HG03565 (cell line): ENCODE data around the gene FHDC1.

Experiments used
- ATAC-seq: cut with Tn5 transposase; IDR thresholded peaks from one replicate; pipeline ENCODE4 v1.9.1; 2021; ENCODE audit warnings: mild to moderate bottlenecking, moderate library complexity; ENCODE audit not compliant: unreplicated experiment

The FHDC1 gene

DNA sequence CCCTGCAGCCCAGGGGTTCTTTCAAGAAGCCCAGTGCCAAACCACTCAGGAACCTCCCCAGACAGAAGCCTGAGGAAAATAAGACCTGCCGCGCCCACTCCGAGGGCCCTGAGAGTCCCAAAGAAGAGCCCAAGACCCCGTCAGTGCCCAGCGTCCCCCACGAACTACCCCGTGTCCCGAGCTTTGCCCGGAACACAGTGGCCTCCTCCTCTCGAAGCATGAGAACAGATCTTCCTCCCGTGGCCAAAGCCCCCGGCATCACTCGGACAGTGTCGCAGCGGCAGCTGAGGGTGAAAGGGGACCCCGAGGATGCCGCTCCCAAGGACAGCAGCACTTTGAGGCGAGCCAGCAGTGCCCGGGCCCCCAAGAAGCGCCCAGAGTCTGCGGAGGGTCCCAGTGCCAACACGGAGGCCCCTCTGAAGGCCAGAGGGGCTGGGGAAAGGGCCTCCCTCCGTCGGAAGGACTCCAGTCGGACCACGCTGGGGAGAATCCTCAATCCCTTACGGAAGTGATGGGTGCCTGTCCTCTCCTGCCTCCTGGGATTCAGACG is 40.2 kb downstream of the FHDC1 start:
- ATAC-seq: no peak

- no peak for ATAC-seq
Measured at GRCh38 chr4:152979731-152980330, 43.7 kb downstream of the FHDC1 start.

DNA sequence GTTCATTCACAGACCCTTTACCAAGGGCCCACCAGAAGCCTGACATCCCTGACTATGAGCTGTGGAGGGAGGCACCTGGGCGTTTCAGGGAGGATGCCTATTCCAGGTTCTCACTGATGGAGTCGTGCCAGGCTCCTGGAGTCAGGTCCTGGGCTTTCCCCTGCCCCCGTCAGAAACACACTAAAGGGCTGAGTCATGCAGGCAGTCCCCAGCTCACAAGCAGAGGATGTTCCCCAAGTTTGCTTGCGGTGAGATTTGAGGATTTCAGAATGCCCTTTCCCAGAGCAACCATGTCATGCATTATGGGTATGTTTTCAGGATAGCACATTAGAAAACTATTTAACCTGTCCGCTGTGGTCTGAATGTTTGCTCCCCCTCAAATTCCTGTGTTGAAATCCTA is 45.2 kb downstream of the FHDC1 start:
- ATAC-seq: no peak

DNA sequence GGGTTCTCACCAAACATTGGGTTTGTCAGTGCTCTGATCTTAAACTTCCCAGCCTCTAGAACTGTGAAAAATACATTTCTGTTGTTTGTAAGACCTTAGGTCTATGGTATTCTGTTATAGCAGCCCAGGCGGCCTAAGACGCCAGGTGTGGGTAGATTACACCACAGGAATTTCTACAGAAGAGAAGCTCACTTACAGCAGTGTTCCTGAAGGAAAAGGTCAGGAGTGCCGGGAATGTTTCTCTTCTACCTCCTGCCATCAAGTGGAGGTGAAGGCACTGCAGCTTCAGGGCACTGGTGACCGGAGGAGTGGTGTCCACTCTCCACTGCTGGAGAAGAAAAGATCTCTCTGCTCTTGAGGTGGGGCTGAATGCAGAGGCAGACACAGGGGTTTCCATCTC is 45.7 kb downstream of the FHDC1 start:
- ATAC-seq: no peak

DNA sequence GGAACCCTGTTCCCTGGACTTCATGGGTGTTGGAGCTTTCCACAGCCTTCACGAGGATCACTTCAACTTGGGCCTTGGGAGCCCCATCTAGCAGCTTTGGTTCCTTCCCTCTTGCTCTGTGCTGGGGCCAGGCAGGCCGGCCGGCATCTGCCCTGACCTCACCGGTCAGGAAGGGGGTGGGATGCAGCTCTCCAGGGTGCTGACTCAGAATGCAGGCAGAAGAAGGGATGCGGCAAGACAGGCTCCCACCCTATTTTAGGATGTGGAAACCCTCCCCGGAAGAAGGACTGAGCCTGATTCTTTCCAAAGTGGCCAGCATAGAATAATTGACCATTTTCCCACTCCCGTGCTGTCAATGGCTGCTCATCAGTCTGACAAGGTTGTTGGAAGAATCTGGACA is 47.1 kb downstream of the FHDC1 start:
- ATAC-seq: no peak

DNA sequence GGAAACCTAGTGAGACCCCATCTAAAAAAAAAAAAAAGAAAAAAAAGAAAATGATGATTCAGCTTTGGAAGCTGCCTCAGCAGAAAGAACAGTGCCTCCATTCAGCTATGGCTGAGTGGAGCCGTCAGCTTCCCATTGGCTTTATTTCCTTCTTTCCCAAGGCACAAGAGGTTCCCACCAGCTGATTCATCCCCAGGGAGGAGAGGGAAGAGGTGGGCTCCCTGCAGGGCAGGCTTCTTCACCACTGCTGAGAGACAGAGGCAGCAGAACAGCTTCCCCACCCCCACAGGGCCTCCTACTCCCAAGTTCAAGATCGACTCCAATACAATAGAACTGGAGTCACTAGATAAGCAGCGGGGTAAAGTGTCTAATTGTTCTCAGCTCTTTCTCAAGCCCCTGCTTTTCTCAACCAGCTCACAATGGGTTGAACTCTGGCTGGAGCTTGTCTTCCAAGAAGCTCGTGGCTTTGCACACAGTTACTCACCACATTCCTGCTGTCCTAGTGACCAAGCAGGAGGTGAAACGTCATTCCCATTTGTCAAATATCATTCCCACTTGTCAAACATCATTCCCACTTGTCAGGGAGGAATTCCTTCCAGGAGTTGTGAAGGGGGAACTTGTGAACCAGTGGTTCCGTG is 47.8 kb downstream of the FHDC1 start:
- no peak for ATAC-seq

DNA sequence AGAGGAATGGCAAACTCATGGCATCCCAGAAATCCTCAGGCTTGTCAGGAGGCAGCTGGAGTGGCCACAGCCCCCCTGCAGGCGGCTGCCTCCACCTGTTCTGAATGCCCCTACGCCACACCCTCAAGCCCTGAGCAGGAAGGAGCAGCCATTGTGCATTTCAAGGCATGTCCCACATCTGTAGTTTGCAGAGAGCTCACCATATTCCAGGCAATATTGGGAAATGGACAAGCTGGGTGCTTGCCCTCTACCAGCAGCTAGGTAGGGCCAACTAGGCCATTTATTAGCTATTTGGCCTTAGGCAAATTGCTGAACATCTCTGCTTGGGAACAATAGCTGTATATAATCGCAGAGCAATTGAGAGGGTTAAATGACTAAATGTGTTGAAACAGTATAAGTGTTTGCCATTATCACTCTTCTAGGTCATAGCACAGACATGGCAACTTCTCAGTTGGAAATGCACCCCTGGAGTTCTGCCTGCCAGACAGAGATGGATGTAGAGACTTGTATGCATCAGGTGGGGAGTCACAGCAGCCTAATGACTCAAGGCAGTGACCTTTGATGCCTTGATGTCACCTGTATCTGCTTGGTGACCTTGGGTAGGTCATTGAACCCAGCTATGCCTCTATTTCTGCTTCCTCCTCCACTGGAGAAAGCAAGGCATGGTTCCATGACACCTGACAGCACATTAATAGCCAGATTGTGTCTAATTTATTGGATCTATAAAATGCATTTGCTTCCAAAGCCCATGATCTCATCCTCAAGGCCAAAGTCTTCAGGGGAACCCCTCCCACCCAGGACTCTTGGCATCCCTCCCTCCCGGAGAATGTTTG is 52.8 kb downstream of the FHDC1 start:
- no peak for ATAC-seq

DNA sequence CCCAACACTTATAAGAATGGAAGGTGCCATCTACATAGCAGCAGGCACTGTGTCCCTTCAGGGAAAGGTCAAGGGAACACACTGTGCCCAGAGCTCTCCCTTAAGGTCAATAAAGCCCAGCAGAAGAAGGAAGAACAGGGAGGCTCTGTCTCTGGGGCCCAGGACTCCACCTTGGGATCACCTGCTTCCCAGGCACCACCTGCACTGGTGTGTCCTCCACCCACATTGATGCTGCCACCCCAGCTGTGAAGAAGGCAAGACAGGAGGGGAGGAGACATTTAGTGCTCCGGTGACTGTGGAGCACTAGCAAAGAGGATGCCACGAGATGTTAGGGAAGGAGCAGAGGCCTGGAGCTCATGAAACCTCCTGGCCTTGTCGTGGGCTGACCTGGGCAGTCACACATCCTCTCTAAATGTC is 53.4 kb downstream of the FHDC1 start:
- no peak for ATAC-seq

DNA sequence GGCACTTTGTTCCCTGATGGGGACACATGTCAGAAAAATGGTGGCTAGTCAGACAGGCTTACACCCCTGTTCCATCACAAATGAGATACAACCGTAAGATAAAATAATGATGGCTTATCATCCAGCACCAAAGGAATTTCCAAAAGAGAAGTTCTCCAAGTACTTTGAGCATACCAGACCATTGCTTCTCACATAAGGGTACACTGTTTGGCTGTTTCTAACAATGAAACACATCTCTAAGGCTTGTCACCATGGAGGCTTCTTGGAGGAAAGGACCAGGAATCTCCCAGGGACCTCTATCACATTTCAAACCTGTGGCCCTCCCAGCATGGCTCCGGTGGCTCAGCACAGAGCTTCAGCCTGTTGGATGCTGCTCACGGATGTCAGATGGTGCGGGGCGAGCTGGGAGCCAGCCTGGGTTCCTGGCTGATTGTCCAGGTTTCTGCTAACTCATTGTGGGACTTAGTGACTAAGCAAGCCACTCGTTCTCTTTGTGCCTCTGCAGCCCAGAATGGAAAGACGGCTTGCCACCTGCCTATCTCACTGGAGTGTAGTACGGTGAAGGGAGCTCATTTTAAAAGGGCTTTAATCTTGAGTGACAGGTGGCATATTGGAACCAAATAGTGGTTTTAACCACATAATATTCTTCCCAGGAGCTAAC is 54.5 kb downstream of the FHDC1 start:
- ATAC-seq: no peak

GRCh38 chr4:152991398-152991797 is 55.3 kb downstream of the FHDC1 start:
- no peak for ATAC-seq

- no peak for ATAC-seq
Measured at GRCh38 chr4:152992027-152992426, 55.9 kb downstream of the FHDC1 start.

- ATAC-seq: no peak
Measured at GRCh38 chr4:152992466-152992865, 56.3 kb downstream of the FHDC1 start.

- ATAC-seq: no peak
Measured at GRCh38 chr4:152994038-152994437, 57.9 kb downstream of the FHDC1 start.

- no peak for ATAC-seq
Measured at GRCh38 chr4:152996111-152996571, 60.0 kb downstream of the FHDC1 start.

DNA sequence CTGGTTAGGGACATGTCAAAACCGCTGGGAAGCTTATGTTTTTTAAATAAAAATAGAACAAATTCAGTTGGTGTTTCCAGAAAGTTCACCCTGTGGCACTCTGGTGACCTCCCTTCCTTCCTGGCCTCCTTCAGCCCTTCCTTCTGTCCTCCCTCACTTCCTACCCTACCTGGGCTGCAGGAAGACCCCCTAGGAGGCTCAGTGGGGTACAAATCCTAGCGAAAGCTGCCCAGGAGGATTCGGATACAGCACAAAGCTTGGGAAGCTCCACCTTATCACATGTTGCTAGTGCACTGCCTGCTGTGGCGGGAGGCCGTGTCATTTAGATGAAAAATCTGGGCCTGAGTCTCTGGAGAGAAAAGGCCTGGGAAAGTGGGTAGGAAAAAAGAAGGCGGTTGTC is 60.5 kb downstream of the FHDC1 start:
- no peak for ATAC-seq

GRCh38 chr4:152997288-152997687 is 61.2 kb downstream of the FHDC1 start:
- no peak for ATAC-seq

DNA sequence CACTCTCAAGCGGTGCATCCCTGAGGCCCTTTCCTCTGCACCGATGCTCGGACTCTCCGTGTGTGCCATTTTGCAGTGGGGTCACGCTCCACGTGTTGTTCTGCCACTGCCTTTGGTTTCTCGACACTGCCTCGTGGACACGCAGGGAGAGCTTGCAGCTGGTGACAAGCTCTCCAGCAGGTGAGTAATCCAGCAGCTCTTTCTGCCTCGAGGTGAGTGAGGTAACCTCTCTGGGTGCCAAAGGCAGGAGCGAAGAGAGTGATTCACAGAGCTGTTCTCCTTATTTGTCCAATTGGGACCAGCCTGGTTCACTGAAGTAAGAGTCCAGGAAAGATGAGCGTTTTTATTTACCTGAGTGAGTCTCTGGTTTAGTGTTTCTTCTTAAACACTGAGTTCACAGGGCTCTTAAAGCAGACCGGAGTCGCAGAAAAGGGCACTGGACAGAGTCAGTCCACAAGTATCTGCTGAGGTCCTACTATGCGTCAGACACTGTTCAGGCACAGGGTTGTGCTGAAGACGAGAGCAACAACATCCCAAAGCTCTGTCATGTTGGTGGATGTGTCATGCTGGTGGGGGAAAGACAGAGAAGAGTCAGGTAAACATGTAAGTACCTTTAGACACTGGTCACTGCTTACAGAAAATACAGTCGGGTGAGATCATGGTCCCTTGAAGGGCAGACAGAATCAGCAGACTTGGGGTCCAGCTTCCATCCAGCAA is 61.8 kb downstream of the FHDC1 start:
- ATAC-seq: no peak

- ATAC-seq: no peak
Measured at GRCh38 chr4:152998861-152999260, 62.7 kb downstream of the FHDC1 start.

- no peak for ATAC-seq
Measured at GRCh38 chr4:152999346-153000075, 63.4 kb downstream of the FHDC1 start.

GRCh38 chr4:153000076-153000420 is 63.9 kb downstream of the FHDC1 start:
- ATAC-seq: no peak
